K562 (cell line): ENCODE results near the gene TP53BP1. TPM values are rescaled to one million over a fixed set of nuclear protein-coding genes. Genes with fewer than 3 reads are reported as not detected.

Experiments used
- ATF1 ChIP-seq, 2 experiments: fragments of 450-650 bp in 1 of 2; IDR thresholded peaks; 2 replicates each; pipeline ENCODE4 v1.6.1; 2016; ENCODE audit warnings: missing compliant biosample characterization in 1 of 2, missing genetic modification characterization in 1 of 2
- CCAR2 ChIP-seq: fragments of 200-400 bp; formaldehyde crosslinking; IDR thresholded peaks from 2 replicates; pipeline ENCODE4 v1.6.1; 2017; ENCODE audit warnings: mild to moderate bottlenecking, low read depth, low read length
- DACH1 ChIP-seq: fragments of 450-650 bp; IDR thresholded peaks from 2 replicates; pipeline ENCODE4 v1.6.1; 2018; ENCODE audit not compliant: partially characterized antibody
- FOS ChIP-seq: IDR thresholded peaks from 3 replicates; pipeline ENCODE4 v1.6.1; 2011; ENCODE audit not compliant: insufficient read length; ENCODE audit errors: extremely low read depth
- GATAD2B ChIP-seq: fragments of 450-650 bp; IDR thresholded peaks from 2 replicates; pipeline ENCODE4 v1.6.1; 2017; ENCODE audit warnings: mild to moderate bottlenecking, borderline replicate concordance
- MAX ChIP-seq: sonication (generic); formaldehyde crosslinking; IDR thresholded peaks from 2 replicates; pipeline ENCODE4 v1.9.0; 2022; ENCODE audit warnings: mild to moderate bottlenecking, missing genetic modification reagents
- MAZ ChIP-seq, 2 experiments: fragments of 450-650 bp in 1 of 2; sonication (generic) in 1 of 2; formaldehyde crosslinking; IDR thresholded peaks in 1 of 2; conservative IDR thresholded peaks in 1 of 2; 2 replicates each; pipeline versions ENCODE4 v1.4.0 to v1.5.0; 2020; ENCODE audit warnings: mild to moderate bottlenecking in 1 of 2, missing genetic modification reagents in 1 of 2
- NBN ChIP-seq: fragments of 450-650 bp; IDR thresholded peaks from 2 replicates; pipeline ENCODE4 v1.6.1; 2016; ENCODE audit warnings: low read depth, mild to moderate bottlenecking
- NR0B1 ChIP-seq: fragments of 450-650 bp; IDR thresholded peaks from one replicate; pipeline ENCODE4 v1.6.1; 2018; ENCODE audit warnings: mild to moderate bottlenecking, moderate library complexity; ENCODE audit not compliant: partially characterized antibody
- POLR2AphosphoS5 ChIP-seq: IDR thresholded peaks from 2 replicates; pipeline ENCODE4 v1.6.1; 2011; ENCODE audit warnings: mild to moderate bottlenecking, low read depth, low read length, moderate library complexity; ENCODE audit not compliant: control insufficient read depth, insufficient read depth
- POU5F1 ChIP-seq: fragments of 150-350 bp; IDR thresholded peaks from 2 replicates; pipeline ENCODE4 v1.6.1; 2014; ENCODE audit warnings: borderline replicate concordance, low read length, low read depth, mild to moderate bottlenecking; ENCODE audit not compliant: partially characterized antibody
- PRPF4 ChIP-seq: fragments of 200-400 bp; formaldehyde crosslinking; IDR thresholded peaks from one replicate; pipeline ENCODE4 v1.6.1; 2017; ENCODE audit warnings: low read length, low read depth, mild to moderate bottlenecking; ENCODE audit not compliant: insufficient read depth, poor library complexity, severe bottlenecking
- PTBP1 ChIP-seq: fragments of 200-400 bp; formaldehyde crosslinking; IDR thresholded peaks from 2 replicates; pipeline ENCODE4 v1.6.1; 2017; ENCODE audit warnings: low read depth, low read length
- RBM17 ChIP-seq: fragments of 200-400 bp; formaldehyde crosslinking; IDR thresholded peaks from 2 replicates; pipeline ENCODE4 v1.6.1; 2017; ENCODE audit warnings: low read depth, mild to moderate bottlenecking, low read length, borderline replicate concordance
- RNF219 ChIP-seq: fragments of 250-450 bp; sonication (Bioruptor Pico); IDR thresholded peaks from 2 replicates; pipeline ENCODE4 v1.5.0; 2022; ENCODE audit warnings: mild to moderate bottlenecking
- ZBTB1 ChIP-seq: sonication (generic); formaldehyde crosslinking; IDR thresholded peaks from 2 replicates; pipeline ENCODE4 v1.8.1; 2023; ENCODE audit warnings: missing genetic modification reagents, low read depth, mild to moderate bottlenecking, borderline replicate concordance
- ZBTB26 ChIP-seq: fragments of 450-650 bp; formaldehyde crosslinking; IDR thresholded peaks from 2 replicates; pipeline ENCODE4 v1.4.0; 2022; ENCODE audit warnings: missing genetic modification characterization
- ZNF175 ChIP-seq: fragments of 200-800 bp; sonication (Bioruptor generic); IDR thresholded peaks from 2 replicates; pipeline ENCODE4 v1.6.1; 2016; ENCODE audit warnings: low read depth, mild to moderate bottlenecking, missing genetic modification characterization, missing compliant biosample characterization
- ZNF239 ChIP-seq: fragments of 250-450 bp; sonication (Bioruptor Pico); IDR thresholded peaks from 2 replicates; pipeline ENCODE4 v1.4.0; 2020; ENCODE audit warnings: mild to moderate bottlenecking
- ZNF263 ChIP-seq: sonication (generic); formaldehyde crosslinking; IDR thresholded peaks from 2 replicates; pipeline ENCODE4 v1.8.0; 2022; ENCODE audit warnings: mild to moderate bottlenecking, missing genetic modification reagents, borderline replicate concordance
- ZNF408 ChIP-seq: fragments of 250-450 bp; sonication (Bioruptor Pico); IDR thresholded peaks from 2 replicates; pipeline ENCODE4 v1.4.0; 2020; ENCODE audit warnings: low read depth, mild to moderate bottlenecking, moderate library complexity
- polyA plus RNA-seq, 8 experiments: library from polyadenylated mRNA; depleted of rRNA in 4 of 8; stranded (reverse) in 5 of 8; unstranded in 3 of 8; fragments of >200 nt; fragmentation: Nextera tagmentation in 2 of 8; fragmentation: Illumina TruSeq in 1 of 8; extraction: Ambion mirVana in 2 of 8; extraction: Trizol in 1 of 8; gene quantifications; 2 replicates each; pipeline versions ENCODE4 v1.2.1 to v1.2.3, GENCODE V29; 2011 to 2014; ENCODE audit warnings: inconsistent platforms in 1 of 8, missing spikeins in 1 of 8
- total RNA-seq, 7 experiments: library from RNA; depleted of rRNA in 6 of 7; stranded (reverse); fragments of >200 nt in 6 of 7; fragmentation: Illumina TruSeq in 2 of 7; extraction: Trizol in 2 of 7; gene quantifications; 2 replicates each; pipeline versions ENCODE4 v1.2.1 to v1.2.3, GENCODE V29; 2011 to 2021; ENCODE audit warnings: low replicate concordance in 1 of 7
- TF ChIP-seq, protein P1 (sequence below): fragments of 450-650 bp; formaldehyde crosslinking; IDR thresholded peaks from 2 replicates; pipeline ENCODE4 v1.4.0; 2020; ENCODE audit warnings: mild to moderate bottlenecking, moderate library complexity

Gene TP53BP1
- total and polyA plus RNA-seq, 9 of the 15 experiments (the other 6 are each of a cell fraction or from before 2014, with no cell fraction given) = 5.7 to 63.3 (median 30.9) TPM

GRCh38 chr15:43469867-43470266 is 23.1 kb downstream of the TP53BP1 start (continued):
- TF ChIP-seq ZBTB26 (CRISPR knock-in tag) (no peak), MAX (CRISPR knock-in tag) (no peak), RBM17 (no peak), ZBTB1 (no peak), FOS (no peak), PTBP1 (no peak), ATF1 (CRISPR knock-in tag; IDR thresholded peaks at IDR 0.05) (no peak), ATF1 (tag; IDR thresholded peaks at IDR 0.05) (peak; percentile 59), ZNF408 (CRISPR knock-in tag) (no peak), RNF219 (CRISPR knock-in tag) (no peak), ZNF239 (CRISPR knock-in tag) (no peak), MAZ (CRISPR knock-in tag; conservative IDR thresholded peaks at IDR 0.05 in 1 of 2, IDR thresholded peaks at IDR 0.05 in 1 of 2) (no peak), DACH1 (no peak), ZNF263 (CRISPR knock-in tag) (no peak), POLR2AphosphoS5 (peak; percentile 54; the same call in 1 of the 2 replicates), GATAD2B (no peak), ZNF175 (CRISPR knock-in tag) (no peak), NR0B1 (no peak), CCAR2 (no peak), POU5F1 (no peak), PRPF4 (no peak), NBN (no peak)
- TF ChIP-seq, protein P1, sequence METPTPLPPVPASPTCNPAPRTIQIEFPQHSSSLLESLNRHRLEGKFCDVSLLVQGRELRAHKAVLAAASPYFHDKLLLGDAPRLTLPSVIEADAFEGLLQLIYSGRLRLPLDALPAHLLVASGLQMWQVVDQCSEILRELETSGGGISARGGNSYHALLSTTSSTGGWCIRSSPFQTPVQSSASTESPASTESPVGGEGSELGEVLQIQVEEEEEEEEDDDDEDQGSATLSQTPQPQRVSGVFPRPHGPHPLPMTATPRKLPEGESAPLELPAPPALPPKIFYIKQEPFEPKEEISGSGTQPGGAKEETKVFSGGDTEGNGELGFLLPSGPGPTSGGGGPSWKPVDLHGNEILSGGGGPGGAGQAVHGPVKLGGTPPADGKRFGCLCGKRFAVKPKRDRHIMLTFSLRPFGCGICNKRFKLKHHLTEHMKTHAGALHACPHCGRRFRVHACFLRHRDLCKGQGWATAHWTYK (CRISPR knock-in tag) = no peak
